Endodermal cell (in vitro differentiated cells): ENCODE data around the gene SIRT2. TPM values are rescaled to one million over a fixed set of nuclear protein-coding genes. Genes with fewer than 3 reads are reported as not detected.

Experiments used
- DNase-seq: peaks from one replicate; pipeline ENCODE4 v3.0.0-alpha.2; 2017
- H3K27ac ChIP-seq: 2 replicates; pipeline ENCODE4 v1.5.1; 2013; ENCODE audit warnings: mild to moderate bottlenecking, low read depth, low read length, moderate library complexity
- H3K27me3 ChIP-seq: 2 replicates; pipeline ENCODE4 v1.6.1; 2013; ENCODE audit warnings: mild to moderate bottlenecking, low read length, moderate library complexity; ENCODE audit not compliant: insufficient read depth, control insufficient read depth, poor library complexity, severe bottlenecking
- H3K36me3 ChIP-seq: 2 replicates; pipeline ENCODE4 v1.7.0; 2013; ENCODE audit warnings: mild to moderate bottlenecking, low read length, moderate library complexity; ENCODE audit not compliant: control insufficient read depth, insufficient read depth
- H3K4me1 ChIP-seq: one replicate; pipeline ENCODE4 v1.7.0; 2013; ENCODE audit warnings: low read length; ENCODE audit not compliant: control insufficient read depth, insufficient read depth
- H3K4me3 ChIP-seq: 2 replicates; pipeline ENCODE4 v1.5.1; 2013; ENCODE audit warnings: mild to moderate bottlenecking, low read length, moderate library complexity
- H3K9ac ChIP-seq: 2 replicates; pipeline ENCODE4 v1.6.1; 2013; ENCODE audit warnings: mild to moderate bottlenecking, low read length, moderate library complexity; ENCODE audit not compliant: poor library complexity, severe bottlenecking; ENCODE audit errors: extremely low read depth
- H3K9me3 ChIP-seq: 2 replicates; pipeline ENCODE4 v1.6.1; 2013; ENCODE audit warnings: mild to moderate bottlenecking, low read length, moderate library complexity; ENCODE audit not compliant: control insufficient read depth
- H3K27ac Mint-ChIP-seq: 2 replicates; pipeline ENCODE4 v1.8.0; 2020; ENCODE audit warnings: mixed read lengths
- H3K27me3 Mint-ChIP-seq: 2 replicates; pipeline ENCODE4 v1.8.0; 2021; ENCODE audit warnings: mild to moderate bottlenecking, mixed read lengths; ENCODE audit not compliant: insufficient read depth
- H3K36me3 Mint-ChIP-seq: 2 replicates; pipeline ENCODE4 v1.8.0; 2020; ENCODE audit warnings: low read depth, mixed read lengths
- H3K4me1 Mint-ChIP-seq: 2 replicates; pipeline ENCODE4 v1.8.0; 2020; ENCODE audit warnings: mixed read lengths
- H3K4me3 Mint-ChIP-seq: 2 replicates; pipeline ENCODE4 v1.8.0; 2020; ENCODE audit warnings: mild to moderate bottlenecking, moderate library complexity, mixed read lengths
- H3K9me3 Mint-ChIP-seq: 2 replicates; pipeline ENCODE4 v1.8.0; 2020; ENCODE audit warnings: mild to moderate bottlenecking, mixed read lengths
- CTCF ChIP-seq: fragments of 200-600 bp; sonication (generic); conservative IDR thresholded peaks from 2 replicates; pipeline ENCODE4 v1.5.0; 2021; ENCODE audit warnings: antibody characterized with exemption, mild to moderate bottlenecking
- WGBS, 2 experiments: methylation state at CpG; one replicate each; pipeline versions ENCODE4 v1.1.5 to v1.1.7; 2013; ENCODE audit warnings: missing lambda C conversion rate in 2 of 2, mixed read lengths in 1 of 2; ENCODE audit not compliant: insufficient coverage in 1 of 2, insufficient read length in 1 of 2; 5-methylcytosine and 5-hydroxymethylcytosine counted together
- total RNA-seq, 2 donors: library from RNA; stranded (reverse); fragmentation: NEBNext Ultra II Directional in 1 of 2; extraction: Animal tissue kit (Norgen Biotek cat#: 25700) in 1 of 2; gene quantifications; 2 replicates in 1 of 2; 3 replicates in 1 of 2; pipeline ENCODE4 v1.2.1, GENCODE V29; 2021

SIRT2 gene
- total RNA-seq, 2 donors from 2014 or later = 10.4 to 13.7 TPM

- DNase-seq = no peak
- no peak for TF ChIP-seq CTCF
- Mint-ChIP-seq H3K4me3 (no peak overlapping the region), H3K9me3 (peaks cover 1% of the 10 kb centered on the region), H3K4me1 (no peaks in the 10 kb centered on the region), H3K27me3 (no peaks in the 10 kb centered on the region), H3K27ac (no peak overlapping the region), H3K36me3 (peaks cover 35% of the 10 kb centered on the region)
- Histone ChIP-seq H3K9ac (no peak overlapping the region), H3K4me3 (no peak overlapping the region), H3K27ac (no peak overlapping the region), H3K9me3 (no peaks in the 10 kb centered on the region), H3K27me3 (no peaks in the 10 kb centered on the region), H3K4me1 (no peaks in the 10 kb centered on the region), H3K36me3 (peaks cover 32% of the 10 kb centered on the region)
- 88 to 98% methylated on average over 4 to 5 of the region's 5 CpGs for WGBS, 2 experiments
Measured at GRCh38 chr19:38922482-38922881, 23.1 kb upstream of the SIRT2 start.

- Mint-ChIP-seq H3K27me3 (no peaks in the 10 kb centered on the region), H3K9me3 (peaks cover 1% of the 10 kb centered on the region), H3K4me3 (no peak overlapping the region), H3K36me3 (peaks cover 35% of the 10 kb centered on the region), H3K27ac (no peak overlapping the region), H3K4me1 (no peaks in the 10 kb centered on the region)
- Histone ChIP-seq H3K36me3 (peaks cover 37% of the 10 kb centered on the region), H3K4me3 (no peak overlapping the region), H3K4me1 (no peaks in the 10 kb centered on the region), H3K27ac (no peak overlapping the region), H3K9ac (no peak overlapping the region), H3K9me3 (no peaks in the 10 kb centered on the region), H3K27me3 (no peaks in the 10 kb centered on the region)
- DNase-seq = peak; percentile 13
- TF ChIP-seq CTCF = no peak
- 90 to 93% methylated on average over 12 to 20 of the region's 20 CpGs for WGBS, 2 experiments
Measured at GRCh38 chr19:38921420-38922274, 22.2 kb upstream of the SIRT2 start.

- DNase-seq = peak; percentile 52
- H3K4me3 Mint-ChIP-seq = no peak overlapping the region
- Histone ChIP-seq H3K4me1 (no peaks in the 10 kb centered on the region), H3K4me3 (no peak overlapping the region), H3K9me3 (no peaks in the 10 kb centered on the region), H3K9ac (no peak overlapping the region), H3K36me3 (peaks cover 37% of the 10 kb centered on the region), H3K27ac (no peak overlapping the region), H3K27me3 (no peaks in the 10 kb centered on the region)
- no peaks in the 10 kb centered on the region for H3K4me1 Mint-ChIP-seq
- no peak for TF ChIP-seq CTCF
- WGBS, 2 experiments = 82 to 83% methylated on average over 2 to 14 of the region's 14 CpGs
- no peak overlapping the region for H3K27ac Mint-ChIP-seq
- no peaks in the 10 kb centered on the region for H3K27me3 Mint-ChIP-seq
- peaks cover 1% of the 10 kb centered on the region for H3K9me3 Mint-ChIP-seq
- peaks cover 39% of the 10 kb centered on the region for H3K36me3 Mint-ChIP-seq
Measured at GRCh38 chr19:38920602-38921419, 21.4 kb upstream of the SIRT2 start.
